GM21576 (cell line): ENCODE results near the gene GAS7.

Source experiments
- ATAC-seq: cut with Tn5 transposase; IDR thresholded peaks from one replicate; pipeline ENCODE4 v1.9.1; 2021; ENCODE audit warnings: mild to moderate bottlenecking, moderate library complexity; ENCODE audit not compliant: unreplicated experiment

GAS7 gene

DNA sequence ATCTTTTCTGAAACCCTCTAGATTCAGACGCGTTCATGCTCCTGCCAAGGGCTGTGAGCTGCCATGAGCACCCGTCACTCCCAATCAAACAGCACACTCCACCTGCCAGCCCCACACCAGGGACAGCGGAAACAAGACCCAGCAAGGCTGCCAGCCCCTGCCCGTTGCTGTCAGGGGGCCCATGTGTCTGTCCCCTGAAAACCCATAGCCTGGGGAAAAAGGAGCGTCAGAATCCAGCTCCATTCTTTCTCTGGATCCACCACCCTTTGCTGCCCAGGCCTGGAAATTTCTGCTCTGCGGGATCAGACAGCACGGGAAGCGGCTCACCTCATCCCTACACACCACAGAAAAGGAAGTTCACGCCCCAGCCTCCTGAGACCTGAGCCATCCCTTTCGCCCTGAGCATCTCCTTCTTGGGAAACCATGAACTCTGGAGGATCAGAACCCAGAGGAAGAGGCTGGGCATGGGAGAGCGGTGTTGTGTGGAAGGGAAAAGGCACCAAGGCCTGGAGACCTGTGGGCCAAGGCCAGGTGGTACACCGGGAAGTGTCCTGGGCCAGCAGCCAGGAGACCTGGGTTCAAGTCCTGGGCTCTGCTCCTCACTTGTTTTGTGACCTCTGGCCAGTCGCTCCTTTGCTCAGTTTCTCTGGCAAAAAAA lies 241.8 kb downstream of the GAS7 start:
- ATAC-seq, result no peak

DNA sequence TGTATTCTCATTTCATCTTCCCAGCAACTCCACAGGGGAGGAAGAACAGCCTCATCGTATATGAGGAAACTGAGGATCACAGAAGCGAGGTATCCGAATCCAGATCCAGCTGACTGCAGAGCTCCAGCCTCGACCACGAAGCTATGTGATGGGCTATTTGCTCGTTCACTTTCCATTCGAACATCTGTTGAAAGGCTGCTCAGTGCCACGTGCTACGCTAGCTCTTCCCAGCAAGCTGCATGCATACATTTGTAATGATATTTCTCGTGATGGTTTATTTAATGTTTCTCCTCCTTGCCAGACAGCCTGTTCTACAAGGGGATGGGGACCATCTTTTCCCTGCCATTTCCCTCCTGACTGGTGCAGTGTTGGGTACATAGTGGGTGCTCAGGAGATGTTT lies 244.9 kb downstream of the GAS7 start:
- no peak for ATAC-seq

DNA sequence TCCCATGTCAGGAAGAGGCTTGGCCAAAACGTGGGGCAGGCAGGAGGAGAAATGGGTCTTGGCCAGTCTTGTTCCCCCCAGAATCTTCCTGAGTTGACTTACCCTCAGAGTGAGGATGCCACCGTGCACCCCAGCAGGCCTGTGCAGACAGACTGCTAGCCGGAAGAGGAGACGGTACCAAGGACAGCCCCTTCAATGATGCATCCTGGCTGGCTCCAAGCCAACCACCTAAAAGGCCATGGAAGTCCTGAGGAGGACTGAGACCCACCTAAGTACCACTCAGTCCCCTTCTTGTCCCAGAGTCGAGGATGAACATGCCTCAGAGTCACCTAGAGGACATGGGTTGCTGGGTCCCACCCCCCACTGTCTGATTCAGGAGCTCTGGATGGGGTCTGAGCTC lies 246.6 kb downstream of the GAS7 start:
- ATAC-seq, result no peak

DNA sequence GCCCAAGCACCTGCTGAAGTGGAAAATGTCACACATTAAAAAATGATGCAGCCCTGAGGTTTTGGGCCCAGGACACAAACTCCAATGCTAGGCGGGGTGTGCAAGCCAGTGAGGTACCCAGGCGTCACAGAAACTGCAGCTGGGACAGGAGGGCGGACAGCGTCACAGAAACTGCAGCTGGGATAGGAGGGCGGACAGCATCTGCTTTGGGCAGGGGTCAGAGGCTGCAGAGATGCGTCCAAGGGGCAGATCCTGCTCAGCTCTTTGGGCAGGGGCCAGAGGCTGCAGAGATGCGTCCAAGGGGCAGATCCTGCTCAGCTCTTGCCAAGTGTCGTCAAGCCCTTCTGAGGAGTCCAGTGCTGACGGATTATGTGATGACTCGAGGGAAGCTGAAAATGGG lies 249.5 kb downstream of the GAS7 start:
- ATAC-seq, result no peak

DNA sequence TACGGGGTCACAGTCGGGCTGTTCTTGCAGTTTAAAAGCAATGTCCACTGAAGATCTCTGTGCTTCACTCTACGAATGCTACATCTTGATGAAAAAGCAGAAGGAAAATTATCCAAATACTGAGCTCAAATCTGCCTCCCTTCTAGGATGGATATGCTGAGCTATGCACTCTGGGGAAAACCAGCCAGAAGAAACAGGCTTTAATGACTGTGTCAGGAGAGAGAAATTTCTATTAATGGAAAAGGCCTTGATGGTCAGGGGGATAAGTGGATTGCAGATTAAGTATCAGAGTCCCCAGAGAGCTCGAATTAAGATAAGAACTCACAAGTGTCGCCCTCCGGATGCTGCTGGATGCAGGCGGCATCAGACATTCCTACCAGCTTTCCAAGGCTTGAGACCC lies 253.7 kb downstream of the GAS7 start:
- ATAC-seq, result no peak

DNA sequence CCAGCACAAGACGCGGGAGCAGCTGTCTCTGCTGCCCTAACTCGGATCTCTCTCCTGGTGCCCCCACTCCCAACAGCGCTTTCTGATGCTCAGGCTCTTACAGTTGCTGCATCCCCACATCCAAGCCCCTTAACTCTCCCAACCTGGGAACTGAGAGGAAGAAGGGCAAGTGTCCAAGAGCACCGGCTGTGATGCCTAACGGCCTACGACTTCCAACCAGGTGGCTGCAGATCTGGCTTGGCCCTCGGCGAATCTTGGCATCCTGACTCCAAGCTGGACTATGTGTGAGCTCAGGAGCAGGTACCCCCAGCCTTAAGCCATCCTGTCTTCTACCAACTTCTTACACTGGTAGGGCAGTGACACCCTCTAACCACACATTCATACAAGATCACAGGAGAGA lies 255.1 kb downstream of the GAS7 start:
- no peak for ATAC-seq

DNA sequence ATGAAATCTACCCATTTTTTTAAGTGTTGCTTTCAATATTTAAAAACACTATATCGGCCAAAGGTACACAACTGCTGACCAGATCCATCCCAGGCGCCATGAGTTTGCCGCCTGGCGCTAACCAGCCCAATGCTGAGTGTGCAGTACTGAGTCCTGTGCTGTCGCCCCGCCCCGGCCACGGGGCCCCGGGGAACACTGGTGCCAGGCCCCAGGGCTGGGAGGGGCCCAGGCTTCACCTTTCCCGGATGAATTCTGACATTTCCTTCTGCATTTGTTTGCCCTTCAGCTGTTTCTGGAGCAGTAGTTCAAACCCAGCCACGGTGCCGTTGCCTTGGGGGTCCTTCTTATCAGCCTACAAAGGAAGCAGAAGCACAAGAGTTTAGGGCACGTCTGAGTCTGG lies 255.5 kb downstream of the GAS7 start:
- ATAC-seq, result no peak

DNA sequence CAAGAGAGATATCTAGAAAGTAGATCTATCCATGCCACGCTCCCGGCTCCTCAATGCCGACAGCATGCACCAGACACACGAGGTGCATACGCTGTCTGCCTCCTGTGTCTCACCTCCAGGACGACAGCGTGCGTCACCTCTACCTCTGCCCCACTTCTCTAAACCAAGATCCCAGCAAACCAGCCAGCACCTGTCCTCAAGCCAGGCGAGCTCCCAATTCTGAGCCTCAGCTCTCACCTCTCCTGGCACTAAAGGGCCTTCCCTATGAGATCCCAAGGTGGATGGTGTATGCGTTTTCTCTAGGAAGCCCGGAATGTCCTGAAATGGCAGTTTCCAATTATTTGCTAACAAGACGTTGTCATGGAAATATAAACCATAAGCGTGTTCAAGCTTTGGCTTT lies 257.1 kb downstream of the GAS7 start:
- no peak for ATAC-seq

DNA sequence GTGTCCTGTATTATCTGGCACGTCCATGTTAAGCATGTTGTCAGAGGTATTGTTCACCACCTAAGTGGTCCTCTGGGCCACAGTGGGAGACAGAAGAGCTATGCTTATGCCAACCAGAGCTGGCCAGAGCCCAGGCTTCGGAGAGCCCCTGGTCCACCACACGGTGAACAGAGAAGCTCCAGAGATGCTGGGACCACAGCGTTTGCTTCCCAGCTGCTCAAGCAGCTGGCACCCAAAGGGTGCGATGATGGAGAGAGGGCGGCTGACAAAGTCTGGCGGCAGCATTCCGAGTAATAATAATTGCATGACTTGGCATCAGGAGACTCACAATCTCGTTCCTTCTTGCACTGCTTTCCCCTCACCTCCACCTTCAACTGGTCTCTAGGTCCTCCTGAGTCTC lies 257.6 kb downstream of the GAS7 start:
- no peak for ATAC-seq

DNA sequence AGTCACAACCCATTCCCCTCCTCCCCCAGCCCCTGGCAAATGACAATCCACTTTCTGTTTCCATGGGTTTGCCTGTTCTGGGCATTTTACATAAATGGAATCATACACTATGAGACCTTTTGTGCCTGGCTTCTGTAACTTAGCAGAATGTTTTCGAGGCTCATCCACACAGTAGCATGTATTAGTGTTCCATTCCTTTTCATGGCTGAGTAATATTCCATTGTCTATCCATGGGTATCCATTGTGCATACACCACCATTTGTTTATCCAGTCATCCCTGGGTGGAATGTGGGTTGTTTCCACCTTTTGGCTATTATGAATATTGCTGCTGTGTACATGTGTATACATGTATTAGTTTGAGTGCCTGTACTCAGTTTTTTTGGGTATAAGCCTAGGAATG lies 259.6 kb downstream of the GAS7 start:
- ATAC-seq, result no peak

DNA sequence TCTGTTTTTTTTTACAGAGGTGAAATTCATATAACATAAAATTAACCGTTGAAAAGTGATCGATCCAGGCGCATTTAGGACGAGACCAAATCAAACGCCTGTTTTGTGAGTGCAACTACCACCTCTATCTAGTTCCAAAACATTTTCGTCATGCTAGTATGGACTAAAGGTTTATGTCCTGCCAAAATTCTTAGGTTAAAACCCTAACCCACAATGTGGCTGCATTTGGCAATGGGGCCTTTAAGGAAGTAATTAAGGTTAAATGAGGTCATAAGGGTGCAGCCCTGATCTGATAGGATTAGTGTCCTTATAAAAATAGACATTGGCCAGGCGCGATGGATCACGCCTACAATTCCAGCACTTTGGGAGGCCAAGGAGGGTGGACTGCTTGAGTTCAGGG lies 260.5 kb downstream of the GAS7 start:
- ATAC-seq, result no peak

DNA sequence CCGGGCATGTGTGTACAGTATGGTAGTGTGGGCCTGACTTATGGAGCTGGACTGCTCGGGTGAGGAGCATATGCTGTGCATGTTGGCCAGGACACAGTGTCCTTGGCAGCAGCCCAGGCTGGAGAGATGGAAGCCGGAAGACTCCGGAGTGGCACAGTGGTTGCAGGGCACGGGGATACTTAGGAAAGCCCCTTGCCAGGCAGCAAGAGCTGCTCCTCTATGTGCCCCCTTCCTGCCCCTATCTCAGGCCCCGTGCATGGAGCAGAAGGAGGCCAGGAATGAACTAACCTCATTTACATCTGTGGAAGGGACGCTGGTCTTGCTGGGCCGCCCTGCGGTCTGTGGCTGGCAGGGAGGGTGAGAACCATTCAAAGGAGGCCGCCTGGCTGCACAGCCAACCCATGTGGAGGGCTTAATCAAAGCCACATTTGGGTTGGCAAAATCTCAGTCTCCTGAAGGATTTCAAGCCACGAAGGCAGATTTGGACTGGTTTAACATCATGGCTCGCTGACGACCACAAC lies 261.1 kb downstream of the GAS7 start:
- ATAC-seq, result no peak

DNA sequence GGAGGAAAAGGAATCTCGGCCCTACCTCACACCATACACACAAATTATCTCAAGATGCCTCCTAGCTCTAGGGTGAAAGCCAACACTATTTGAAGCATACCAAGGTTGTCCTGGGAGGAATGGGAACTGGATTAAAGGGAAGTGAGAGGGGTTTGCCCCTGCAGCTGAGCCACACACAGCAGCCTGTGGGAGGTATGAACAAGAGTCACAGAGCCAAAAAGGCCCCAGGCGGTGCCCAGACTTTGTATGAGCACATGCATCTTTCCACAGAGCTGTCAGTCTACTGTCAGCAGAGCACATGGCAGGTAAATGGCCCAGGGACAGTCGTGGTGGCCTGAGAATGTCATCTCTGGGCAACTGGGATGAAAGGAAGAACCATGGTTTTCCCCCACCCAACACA lies 262.3 kb downstream of the GAS7 start:
- ATAC-seq, result no peak

DNA sequence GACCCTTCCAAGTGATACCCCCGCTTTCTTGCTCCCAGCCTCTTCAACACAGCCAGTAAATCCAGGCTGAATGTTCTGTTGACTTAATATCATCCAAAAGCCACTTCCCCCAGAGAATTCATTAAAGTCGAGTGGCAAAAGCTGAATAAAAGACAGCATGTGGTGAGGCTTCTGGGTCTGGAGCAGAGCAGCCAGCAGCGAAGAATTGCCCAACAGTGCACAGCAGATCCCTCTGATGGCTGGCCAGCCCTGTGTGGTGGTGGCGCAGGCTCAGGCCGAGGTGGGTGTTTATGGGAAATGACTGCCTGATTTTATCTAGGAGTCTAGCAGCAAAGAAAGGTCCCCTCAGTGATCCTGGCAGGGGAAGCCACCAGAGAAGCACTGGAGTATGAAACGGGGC lies 263.0 kb downstream of the GAS7 start:
- no peak for ATAC-seq

DNA sequence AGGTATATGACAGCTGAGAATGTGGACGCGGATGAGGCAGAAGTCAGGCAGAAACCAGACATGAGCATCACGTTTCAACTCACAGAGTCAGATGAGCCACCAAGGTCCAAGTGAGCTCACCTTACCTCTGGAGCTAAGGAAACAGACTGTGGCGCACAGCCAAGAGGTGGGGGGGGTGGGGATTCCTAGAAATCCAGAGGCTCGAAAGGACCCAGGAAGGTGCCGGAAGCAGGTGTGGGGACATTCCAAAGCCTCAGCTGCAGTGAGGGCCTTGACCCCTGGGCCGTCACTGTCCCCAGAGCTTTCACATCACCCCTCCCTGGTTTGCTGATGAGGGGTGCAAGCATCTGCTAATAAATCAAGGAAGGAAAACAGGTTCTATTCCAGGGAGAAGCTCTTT lies 264.1 kb downstream of the GAS7 start:
- no peak for ATAC-seq

DNA sequence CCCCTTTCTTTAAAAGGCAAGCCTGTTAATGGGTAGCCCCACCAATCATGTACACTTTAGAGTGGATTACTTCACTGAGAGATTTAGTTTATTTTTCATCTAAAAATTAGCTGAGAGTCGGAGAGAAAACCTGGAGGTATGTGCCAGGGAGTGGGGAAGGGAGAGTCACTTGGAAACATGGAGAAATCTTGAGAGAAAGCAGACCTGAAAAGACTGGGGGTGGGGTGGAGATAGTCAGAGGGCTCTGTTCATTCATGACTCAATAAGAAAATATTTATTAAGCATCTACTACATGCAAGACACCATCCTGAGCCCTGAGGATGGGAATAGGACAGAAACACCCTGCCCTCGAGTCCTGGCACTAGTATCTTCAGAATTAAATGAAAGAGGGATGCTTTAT lies 265.9 kb downstream of the GAS7 start:
- ATAC-seq, result no peak

DNA sequence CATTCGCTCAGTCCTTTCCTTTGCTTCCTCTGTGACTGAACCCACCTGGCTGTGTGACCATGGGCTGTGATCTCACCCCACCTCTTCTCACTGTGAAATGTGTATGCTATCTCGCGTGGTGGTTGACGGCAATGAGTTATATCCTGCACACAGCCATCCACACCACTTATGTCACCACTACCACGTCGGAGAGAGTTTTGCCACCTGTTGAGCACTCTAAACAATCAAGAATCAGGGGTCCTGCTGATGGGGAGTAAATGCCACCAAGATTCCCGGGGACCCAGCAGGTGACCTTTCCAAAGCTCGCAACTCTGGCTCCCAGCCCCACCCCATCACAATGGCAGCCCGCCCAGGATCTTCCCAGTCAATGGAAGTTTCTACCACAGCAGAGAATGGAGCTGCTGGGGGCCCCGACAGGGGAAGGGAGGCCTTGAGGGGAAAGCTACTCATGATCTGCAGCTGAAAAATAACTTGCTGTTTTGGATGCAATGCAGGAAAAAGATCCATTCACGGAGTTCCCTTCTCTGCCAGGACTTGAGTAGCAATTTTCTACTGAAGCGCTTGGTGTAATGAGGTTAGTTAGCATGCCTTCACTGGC lies 267.2 kb downstream of the GAS7 start:
- ATAC-seq, result no peak

DNA sequence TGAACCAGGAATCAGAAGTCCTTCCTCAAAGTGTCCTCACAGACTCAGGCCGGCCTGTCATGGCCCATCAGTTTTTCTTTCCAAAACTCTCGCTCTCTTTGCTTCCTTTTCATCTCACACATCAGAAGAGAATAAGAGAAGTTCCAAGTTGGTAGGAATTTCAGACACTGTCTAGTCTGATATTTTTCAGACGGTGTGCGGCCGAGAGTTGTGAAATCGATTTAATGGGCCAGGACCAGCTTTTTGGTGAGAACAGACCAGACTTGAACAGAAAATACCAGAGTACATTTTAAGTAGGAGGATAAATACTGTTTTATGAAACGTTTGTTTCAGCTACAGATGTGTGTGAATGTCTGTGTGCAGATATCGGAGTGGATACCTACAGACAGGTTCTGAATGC lies 268.5 kb downstream of the GAS7 start:
- ATAC-seq, result no peak

DNA sequence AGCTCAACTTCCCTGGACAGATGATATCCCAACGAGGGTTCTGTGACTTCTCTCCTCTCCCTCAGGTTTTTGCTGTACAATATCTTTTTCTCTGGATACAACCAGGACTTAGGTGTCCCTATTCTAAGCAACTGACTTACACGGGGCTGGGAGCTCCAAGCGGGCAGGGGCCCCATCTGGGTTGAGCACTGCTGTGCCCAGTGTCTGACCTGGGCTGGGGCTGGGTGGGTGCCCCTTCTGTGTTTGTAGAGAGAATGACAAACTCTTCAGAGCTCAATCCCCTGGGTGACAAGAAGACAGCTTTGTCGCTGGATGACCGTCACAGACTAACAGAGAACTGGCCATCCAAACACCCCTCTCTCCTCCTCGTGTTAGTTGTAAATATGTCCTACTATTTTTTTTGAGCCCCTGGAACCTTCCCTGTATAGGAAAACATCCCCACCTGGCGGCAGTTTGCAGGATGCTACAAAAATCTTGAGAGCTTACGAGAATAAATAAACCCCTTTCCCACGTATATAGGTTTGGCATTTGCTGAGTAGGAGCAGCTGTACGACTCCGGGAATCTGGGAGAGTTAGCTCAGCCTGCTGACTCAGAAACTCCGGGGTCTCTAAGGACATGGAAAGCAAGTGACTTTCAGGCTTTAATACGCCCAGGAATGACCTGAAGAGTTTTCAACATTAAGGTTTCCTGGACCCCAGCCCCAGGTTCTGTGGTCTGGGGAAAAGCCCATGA lies 269.6 kb downstream of the GAS7 start:
- no peak for ATAC-seq

DNA sequence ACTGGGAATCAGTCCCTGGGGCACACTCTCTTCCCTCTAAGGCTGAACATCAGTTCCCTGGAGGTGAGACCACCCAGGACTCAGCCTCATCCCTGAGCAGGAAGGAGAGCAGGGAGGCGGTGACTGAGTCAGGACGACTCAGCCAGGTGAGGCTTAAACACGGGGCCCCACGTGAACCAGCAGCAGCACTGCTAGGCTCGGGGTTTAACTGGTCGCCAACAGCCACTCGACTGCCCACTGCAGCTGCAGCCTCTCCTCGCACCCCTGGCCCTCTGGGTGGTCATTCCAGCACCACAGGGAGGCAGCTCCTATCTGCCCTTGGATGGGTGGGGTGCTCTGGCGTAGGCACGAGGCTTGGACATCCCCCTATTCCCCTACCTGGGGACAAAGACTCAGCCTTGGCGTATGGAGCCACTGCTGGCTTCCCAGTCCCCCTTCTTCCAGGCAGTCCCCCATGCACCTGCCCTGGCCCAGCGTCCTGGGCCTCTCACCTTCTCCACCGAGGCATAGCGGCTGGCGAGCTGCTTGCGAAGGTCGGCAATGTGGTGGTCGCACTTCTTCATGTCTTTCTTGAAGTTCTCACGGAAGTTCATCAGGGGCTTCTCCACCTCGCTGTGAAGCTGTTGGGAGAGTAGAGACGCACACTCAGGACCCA lies 272.1 kb downstream of the GAS7 start:
- no peak for ATAC-seq

DNA sequence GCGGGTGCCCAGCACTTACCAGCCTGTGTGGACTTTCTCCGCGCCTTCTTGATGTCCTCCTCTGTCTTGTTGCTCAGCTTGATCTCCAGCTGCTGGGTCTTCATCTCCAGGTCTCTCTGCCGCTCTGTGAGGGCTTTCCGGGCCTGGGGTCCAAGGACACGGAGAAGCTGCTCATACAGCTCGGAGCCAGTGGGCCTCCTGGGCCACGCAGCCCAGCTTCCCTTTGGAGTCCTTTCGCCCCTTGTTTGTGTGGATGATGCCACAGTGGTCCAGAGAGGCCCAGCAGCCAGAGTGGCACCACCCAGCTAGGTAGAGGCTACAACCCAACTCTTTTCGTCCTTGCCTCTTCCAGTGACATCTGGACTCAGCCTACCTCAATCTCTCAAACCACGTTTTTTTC lies 272.9 kb downstream of the GAS7 start:
- ATAC-seq, result no peak

DNA sequence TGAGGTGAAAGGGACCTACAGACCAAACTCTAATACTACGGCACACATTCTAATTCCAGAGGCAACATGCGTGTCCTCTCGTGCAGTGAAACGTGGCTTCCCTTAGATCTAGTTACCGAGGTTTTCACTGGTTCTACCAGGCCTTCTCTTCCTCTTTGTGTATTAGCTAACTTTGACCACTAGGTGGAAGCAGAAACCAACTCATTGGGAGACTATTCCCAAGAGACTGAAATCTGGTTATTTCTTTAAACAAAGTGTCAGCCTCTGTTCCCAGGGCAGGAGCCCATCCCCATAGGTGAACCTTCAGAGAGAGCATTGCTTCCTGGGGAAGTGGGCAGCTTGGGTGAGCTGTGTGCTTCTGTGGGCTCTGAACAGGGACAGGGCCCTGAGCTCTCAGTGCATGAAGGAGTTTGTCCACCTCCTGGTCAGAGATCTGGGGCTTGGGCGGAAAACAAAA lies 273.6 kb downstream of the GAS7 start:
- ATAC-seq, result no peak
